A549 (cell line): ENCODE measurements around the gene TBC1D8. TPM values are rescaled to one million over a fixed set of nuclear protein-coding genes. Genes with fewer than 3 reads are reported as not detected.

ENCODE experiments used
- ATAC-seq, 2 experiments: fragments of 200-7000 bp in 1 of 2; fragments of >200 bp in 1 of 2; cut with Nextera tagmentation in 1 of 2; cut with Tn5 transposase in 1 of 2; 3 replicates each; pipeline versions ENCODE4 v1.8.0 to v1.9.1; 2018 to 2020; ENCODE audit warnings: mild to moderate bottlenecking in 1 of 2, moderate library complexity in 1 of 2
- CTCF ChIA-PET: fragments of 300-600 bp; sonication (Branson Sonifier 250); formaldehyde crosslinking; extraction: SDS; loops from one replicate; lab custom pipeline; 2021; ENCODE audit warnings: antibody characterized with exemption, inconsistent platforms; lab: Yijun Ruan, JAX
- POLR2A ChIA-PET: fragments of 350-600 bp; formaldehyde crosslinking; extraction: SDS; loops from one replicate; lab custom pipeline; 2021; ENCODE audit warnings: antibody characterized with exemption, inconsistent platforms; lab: Yijun Ruan, JAX
- DNase-seq, 2 experiments: peaks; one replicate each; pipeline versions ENCODE4 v3.0.0 to v3.0.0-alpha.2; 2011 to 2016; ENCODE audit warnings: low read depth in 1 of 2, low spot score in 1 of 2
- FAIRE-seq: peaks from 2 replicates; lab custom pipeline; 2011; peaks lifted over from hg19 to GRCh38; lab: Jason Lieb, UNC
- H3K27ac ChIP-seq, 2 experiments: fragments of >200 bp; sonication (Bioruptor Twin); formaldehyde crosslinking; 3 replicates each; pipeline ENCODE4 v1.5.1; 2016 to 2017
- H3K4me1 ChIP-seq: fragments of >200 bp; sonication (Bioruptor Twin); formaldehyde crosslinking; 3 replicates; pipeline ENCODE4 v1.6.1; 2016
- H3K4me2 ChIP-seq: fragments of >200 bp; sonication (Bioruptor Twin); formaldehyde crosslinking; 3 replicates; pipeline ENCODE4 v1.6.1; 2016
- H3K4me3 ChIP-seq: fragments of >200 bp; sonication (Bioruptor Twin); formaldehyde crosslinking; 3 replicates; pipeline ENCODE4 v1.5.1; 2016
- H3K9me3 ChIP-seq: fragments of >200 bp; sonication (Bioruptor Twin); formaldehyde crosslinking; 3 replicates; pipeline ENCODE4 v1.6.1; 2016
- ATOH8 ChIP-seq: fragments of 250-450 bp; sonication (Bioruptor Pico); IDR thresholded peaks from 2 replicates; pipeline ENCODE4 v1.5.0; 2020; ENCODE audit warnings: low read depth, mild to moderate bottlenecking, moderate library complexity
- CEBPB ChIP-seq, 2 experiments: fragments of >200 bp in 1 of 2; sonication (Bioruptor Twin) in 1 of 2; formaldehyde crosslinking in 1 of 2; IDR thresholded peaks; 2 replicates each; pipeline ENCODE4 v1.6.1; 2012 to 2016
- CHD2 ChIP-seq: fragments of 150-350 bp; IDR thresholded peaks from 2 replicates; pipeline ENCODE4 v1.6.1; 2014; ENCODE audit warnings: low read length; ENCODE audit not compliant: partially characterized antibody
- ELK1 ChIP-seq: fragments of 150-350 bp; IDR thresholded peaks from 2 replicates; pipeline ENCODE4 v1.6.1; 2014; ENCODE audit warnings: low read depth, mild to moderate bottlenecking, low read length
- EP300 ChIP-seq, 2 experiments: fragments of >200 bp; sonication (Bioruptor Twin); formaldehyde crosslinking; IDR thresholded peaks; 2 replicates in 1 of 2; 3 replicates in 1 of 2; pipeline ENCODE4 v1.6.1; 2016 to 2017
- ESRRA ChIP-seq: fragments of 150-350 bp; IDR thresholded peaks from 2 replicates; pipeline ENCODE4 v1.6.1; 2014; ENCODE audit warnings: mild to moderate bottlenecking, low read length, borderline replicate concordance
- FOSL2 ChIP-seq, 2 experiments: fragments of 450-650 bp in 1 of 2; fragments of >200 bp in 1 of 2; sonication (Bioruptor Twin) in 1 of 2; formaldehyde crosslinking; IDR thresholded peaks; 2 replicates each; pipeline versions ENCODE4 v1.5.0 to v1.6.1; 2016 to 2020; ENCODE audit warnings: mild to moderate bottlenecking in 1 of 2, moderate library complexity in 1 of 2
- GATA3 ChIP-seq: IDR thresholded peaks from 2 replicates; pipeline ENCODE4 v1.6.1; 2012; ENCODE audit warnings: borderline replicate concordance
- HOXA7 ChIP-seq: fragments of 250-450 bp; sonication (Bioruptor Pico); IDR thresholded peaks from 2 replicates; pipeline ENCODE4 v1.5.0; 2020; ENCODE audit warnings: mild to moderate bottlenecking, moderate library complexity
- JUNB ChIP-seq: fragments of >200 bp; sonication (Bioruptor Twin); formaldehyde crosslinking; IDR thresholded peaks from 2 replicates; pipeline ENCODE4 v1.6.1; 2016
- KDM5A ChIP-seq: fragments of 200-600 bp; sonication (generic); IDR thresholded peaks from 2 replicates; pipeline ENCODE4 v1.6.1; 2016; ENCODE audit warnings: antibody characterized with exemption, mild to moderate bottlenecking
- PBX3 ChIP-seq: IDR thresholded peaks from 2 replicates; pipeline ENCODE4 v1.6.1; 2012
- POLR2A ChIP-seq: IDR thresholded peaks from 2 replicates; pipeline ENCODE4 v1.6.1; 2012; ENCODE audit warnings: mild to moderate bottlenecking, low read length
- POLR2AphosphoS2 ChIP-seq: conservative IDR thresholded peaks from 2 replicates; pipeline ENCODE4 v1.6.1; 2012; ENCODE audit warnings: low read length, improper control_type of control experiment, inconsistent platforms
- REST ChIP-seq: fragments of 200-600 bp; sonication (generic); IDR thresholded peaks from 2 replicates; pipeline ENCODE4 v1.6.1; 2016; ENCODE audit warnings: antibody characterized with exemption, mild to moderate bottlenecking, moderate library complexity
- RNF2 ChIP-seq: fragments of 200-600 bp; sonication (generic); IDR thresholded peaks from 2 replicates; pipeline ENCODE4 v1.6.1; 2016; ENCODE audit warnings: low read depth, mild to moderate bottlenecking, antibody characterized with exemption, moderate library complexity, borderline replicate concordance
- SREBF2 ChIP-seq: fragments of 450-650 bp; IDR thresholded peaks from 2 replicates; pipeline ENCODE4 v1.6.1; 2014; ENCODE audit warnings: mild to moderate bottlenecking, moderate library complexity
- TFCP2L1 ChIP-seq: fragments of 250-450 bp; sonication (Bioruptor Pico); IDR thresholded peaks from 2 replicates; pipeline ENCODE4 v1.5.0; 2021; ENCODE audit warnings: mild to moderate bottlenecking
- USF2 ChIP-seq: fragments of 450-650 bp; IDR thresholded peaks from 2 replicates; pipeline ENCODE4 v1.6.1; 2014; ENCODE audit warnings: antibody characterized with exemption
- ZC3H11A ChIP-seq: fragments of 450-650 bp; IDR thresholded peaks from 2 replicates; pipeline ENCODE4 v1.6.1; 2014; ENCODE audit warnings: antibody characterized with exemption, mild to moderate bottlenecking
- WGBS: methylation state at CpG from one replicate; pipeline ENCODE4 v1.1.6; 2017; ENCODE audit errors: missing lambda C conversion rate; 5-methylcytosine and 5-hydroxymethylcytosine counted together
- polyA plus RNA-seq, 4 experiments: library from polyadenylated mRNA; depleted of rRNA in 3 of 4; stranded (reverse); fragments of >200 nt; fragmentation: RNase III in 1 of 4; extraction: RNeasy Plus Mini Kit Qiagen cat#74134 plus additional on column Dnase treatment in 1 of 4; gene quantifications; 2 replicates in 3 of 4; 3 replicates in 1 of 4; pipeline ENCODE4 v1.2.3, GENCODE V29; 2011 to 2017

TBC1D8 gene
- polyA plus RNA-seq, 2 of the 4 experiments (the other 2 are of a cell fraction) = 35.3 to 107 TPM

GRCh38 chr2:101058386-101058785 is 92.8 kb downstream of the TBC1D8 start:
- Histone ChIP-seq H3K4me1 (peaks cover 56% of the 10 kb centered on the region), H3K4me2 (no peak overlapping the region), H3K27ac (peak overlapping the region; percentile 3 to 66; a peak in 4 of 6 replicates), H3K4me3 (no peak overlapping the region), H3K9me3 (no peaks in the 10 kb centered on the region)
- DNase-seq (no peak), ATAC-seq (no peak), FAIRE-seq (no peak)
- CTCF ChIA-PET = interaction anchor here (0.6 to 1.2 kb wide), 3 partner anchors 22 to 87 kb away, joined by 3 read pairs; no protein-coding TSS in a partner anchor
- POLR2A ChIA-PET = no interaction called here
- WGBS = 78% methylated on average over 3 of the region's 3 CpGs
- TF ChIP-seq KDM5A = no peak
- no peak for TF ChIP-seq POLR2AphosphoS2
- TF ChIP-seq EP300 (IDR thresholded peaks at IDR 0.05) = no peak
- TF ChIP-seq SREBF2 = no peak
- TF ChIP-seq PBX3 = no peak
- no peak for TF ChIP-seq ESRRA
- TF ChIP-seq RNF2 = no peak
- no peak for TF ChIP-seq CHD2
- no peak for TF ChIP-seq POLR2A
- TF ChIP-seq REST = no peak
- no peak for TF ChIP-seq ATOH8 (CRISPR knock-in tag)
- TF ChIP-seq USF2 = no peak
- TF ChIP-seq ZC3H11A = no peak
- TF ChIP-seq CEBPB (IDR thresholded peaks at IDR 0.05) = no peak
- TF ChIP-seq FOSL2 (IDR thresholded peaks at IDR 0.05) = no peak
- TF ChIP-seq FOSL2 (CRISPR knock-in tag; IDR thresholded peaks at IDR 0.05) = no peak
- TF ChIP-seq HOXA7 (CRISPR knock-in tag) = no peak
- TF ChIP-seq TFCP2L1 (CRISPR knock-in tag) = no peak
- TF ChIP-seq ELK1 = no peak
- no peak for TF ChIP-seq JUNB
- TF ChIP-seq GATA3 = no peak
- TF ChIP-seq, all 56 proteins: peak for 0
